22Rv1 (cell line): ENCODE measurements around the gene ZGLP1.

Experiments
- ZFX ChIP-seq: fragments of 450-650 bp; IDR thresholded peaks from 2 replicates; pipeline ENCODE4 v1.6.1; 2017; ENCODE audit warnings: antibody characterized with exemption, borderline replicate concordance
- TF ChIP-seq, protein P1 (sequence below): fragments of 450-650 bp; IDR thresholded peaks from 2 replicates; pipeline ENCODE4 v1.5.1; 2017; ENCODE audit warnings: mild to moderate bottlenecking

DNA sequence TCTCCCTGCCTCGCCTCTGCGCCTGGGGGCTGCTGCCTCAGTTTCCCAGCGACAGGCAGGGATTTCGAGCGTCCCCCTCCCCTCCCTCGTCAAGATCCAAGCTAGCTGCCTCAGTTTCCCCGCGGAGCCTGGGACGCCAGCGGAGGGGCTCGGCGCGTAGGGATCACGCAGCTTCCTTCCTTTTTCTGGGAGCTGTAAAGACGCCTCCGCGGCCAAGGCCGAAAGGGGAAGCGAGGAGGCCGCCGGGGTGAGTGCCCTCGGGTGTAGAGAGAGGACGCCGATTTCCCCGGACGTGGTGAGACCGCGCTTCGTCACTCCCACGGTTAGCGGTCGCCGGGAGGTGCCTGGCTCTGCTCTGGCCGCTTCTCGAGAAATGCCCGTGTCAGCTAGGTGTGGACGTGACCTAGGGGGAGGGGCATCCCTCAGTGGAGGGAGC is 39.4 kb downstream of the ZGLP1 start:
- TF ChIP-seq, protein P1, sequence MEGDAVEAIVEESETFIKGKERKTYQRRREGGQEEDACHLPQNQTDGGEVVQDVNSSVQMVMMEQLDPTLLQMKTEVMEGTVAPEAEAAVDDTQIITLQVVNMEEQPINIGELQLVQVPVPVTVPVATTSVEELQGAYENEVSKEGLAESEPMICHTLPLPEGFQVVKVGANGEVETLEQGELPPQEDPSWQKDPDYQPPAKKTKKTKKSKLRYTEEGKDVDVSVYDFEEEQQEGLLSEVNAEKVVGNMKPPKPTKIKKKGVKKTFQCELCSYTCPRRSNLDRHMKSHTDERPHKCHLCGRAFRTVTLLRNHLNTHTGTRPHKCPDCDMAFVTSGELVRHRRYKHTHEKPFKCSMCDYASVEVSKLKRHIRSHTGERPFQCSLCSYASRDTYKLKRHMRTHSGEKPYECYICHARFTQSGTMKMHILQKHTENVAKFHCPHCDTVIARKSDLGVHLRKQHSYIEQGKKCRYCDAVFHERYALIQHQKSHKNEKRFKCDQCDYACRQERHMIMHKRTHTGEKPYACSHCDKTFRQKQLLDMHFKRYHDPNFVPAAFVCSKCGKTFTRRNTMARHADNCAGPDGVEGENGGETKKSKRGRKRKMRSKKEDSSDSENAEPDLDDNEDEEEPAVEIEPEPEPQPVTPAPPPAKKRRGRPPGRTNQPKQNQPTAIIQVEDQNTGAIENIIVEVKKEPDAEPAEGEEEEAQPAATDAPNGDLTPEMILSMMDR, result no peak
- no peak for TF ChIP-seq ZFX
